HFF-Myc (cell line): Measurements from ENCODE around the gene DNAJC13.
A peak's percentile ranks its signal among the peaks of the same experiment; 100 is the strongest.
"Not testable (repeated sequence)": the region's sequence is repeated elsewhere in the genome, so short reads cannot be mapped to it uniquely, and the experiment has no call there.

Experiments used
- DNase-seq: peaks from one replicate; pipeline ENCODE4 v3.0.0-alpha.2; 2011; ENCODE audit warnings: low read depth; ENCODE audit errors: extremely low read depth
- H3K4me3 ChIP-seq: replicated peaks from 2 replicates; pipeline ENCODE4 v1.5.1; 2011; ENCODE audit warnings: low read depth, mild to moderate bottlenecking, control low read depth, low read length
- TF ChIP-seq, protein P1 (sequence below): IDR thresholded peaks from 2 replicates; pipeline ENCODE4 v1.5.1; 2012; ENCODE audit warnings: mild to moderate bottlenecking, low read depth, low read length, control low read depth; ENCODE audit errors: missing control alignments

DNAJC13 gene, protein sequence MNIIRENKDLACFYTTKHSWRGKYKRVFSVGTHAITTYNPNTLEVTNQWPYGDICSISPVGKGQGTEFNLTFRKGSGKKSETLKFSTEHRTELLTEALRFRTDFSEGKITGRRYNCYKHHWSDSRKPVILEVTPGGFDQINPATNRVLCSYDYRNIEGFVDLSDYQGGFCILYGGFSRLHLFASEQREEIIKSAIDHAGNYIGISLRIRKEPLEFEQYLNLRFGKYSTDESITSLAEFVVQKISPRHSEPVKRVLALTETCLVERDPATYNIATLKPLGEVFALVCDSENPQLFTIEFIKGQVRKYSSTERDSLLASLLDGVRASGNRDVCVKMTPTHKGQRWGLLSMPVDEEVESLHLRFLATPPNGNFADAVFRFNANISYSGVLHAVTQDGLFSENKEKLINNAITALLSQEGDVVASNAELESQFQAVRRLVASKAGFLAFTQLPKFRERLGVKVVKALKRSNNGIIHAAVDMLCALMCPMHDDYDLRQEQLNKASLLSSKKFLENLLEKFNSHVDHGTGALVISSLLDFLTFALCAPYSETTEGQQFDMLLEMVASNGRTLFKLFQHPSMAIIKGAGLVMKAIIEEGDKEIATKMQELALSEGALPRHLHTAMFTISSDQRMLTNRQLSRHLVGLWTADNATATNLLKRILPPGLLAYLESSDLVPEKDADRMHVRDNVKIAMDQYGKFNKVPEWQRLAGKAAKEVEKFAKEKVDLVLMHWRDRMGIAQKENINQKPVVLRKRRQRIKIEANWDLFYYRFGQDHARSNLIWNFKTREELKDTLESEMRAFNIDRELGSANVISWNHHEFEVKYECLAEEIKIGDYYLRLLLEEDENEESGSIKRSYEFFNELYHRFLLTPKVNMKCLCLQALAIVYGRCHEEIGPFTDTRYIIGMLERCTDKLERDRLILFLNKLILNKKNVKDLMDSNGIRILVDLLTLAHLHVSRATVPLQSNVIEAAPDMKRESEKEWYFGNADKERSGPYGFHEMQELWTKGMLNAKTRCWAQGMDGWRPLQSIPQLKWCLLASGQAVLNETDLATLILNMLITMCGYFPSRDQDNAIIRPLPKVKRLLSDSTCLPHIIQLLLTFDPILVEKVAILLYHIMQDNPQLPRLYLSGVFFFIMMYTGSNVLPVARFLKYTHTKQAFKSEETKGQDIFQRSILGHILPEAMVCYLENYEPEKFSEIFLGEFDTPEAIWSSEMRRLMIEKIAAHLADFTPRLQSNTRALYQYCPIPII (N-terminal part only)

DNA sequence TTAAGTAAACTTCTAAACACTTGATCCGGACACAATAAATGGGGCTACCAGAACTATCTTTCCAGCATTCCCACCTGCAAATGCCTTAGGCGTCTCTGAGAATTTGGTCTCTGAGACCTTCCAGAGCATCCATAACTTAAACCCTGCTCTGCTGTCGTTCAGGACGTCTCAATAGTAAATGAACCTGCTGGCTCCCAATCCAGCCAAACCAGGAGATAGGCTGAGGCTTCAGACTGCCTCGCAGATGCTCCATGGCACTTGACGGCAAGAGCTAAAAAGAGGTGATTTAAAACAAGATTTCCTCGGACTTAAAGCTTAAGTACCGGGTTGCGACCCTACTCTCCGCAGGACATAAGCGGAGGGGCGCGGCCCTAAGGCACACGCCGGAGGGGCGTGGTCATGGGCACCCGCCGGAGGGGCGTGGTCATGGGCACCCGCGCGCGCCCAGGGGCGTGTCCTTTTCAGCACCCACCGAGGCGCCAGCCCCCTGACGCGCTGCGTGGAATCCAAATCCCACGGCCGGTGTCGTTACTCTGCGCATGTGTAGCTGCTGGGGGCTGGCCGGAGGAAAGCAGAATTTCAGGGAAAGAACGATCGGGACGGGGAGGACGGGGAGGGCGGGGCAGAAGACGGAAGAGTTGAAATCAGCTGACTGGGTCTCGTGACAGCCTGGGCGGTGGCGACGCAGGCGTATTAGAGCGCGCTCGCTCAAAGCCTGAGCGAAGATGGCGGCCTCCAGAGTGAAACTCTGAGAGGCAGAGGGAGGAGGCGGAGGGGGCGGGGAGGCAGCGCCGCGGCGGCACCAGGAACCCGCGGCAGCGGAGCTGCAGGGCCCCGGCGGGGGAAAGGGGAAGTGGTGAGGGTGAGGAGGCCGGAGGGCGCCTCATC is at the start of gene DNAJC13:
DNAJC13 (plus strand) TSS at position 696 of the 888 bp plus-strand sequence. CDS start 17,049 bp downstream, outside the sequence.
- H3K4me3 ChIP-seq, result peak within 1 kb of the TSS; percentile 96
- TF ChIP-seq, protein P1, sequence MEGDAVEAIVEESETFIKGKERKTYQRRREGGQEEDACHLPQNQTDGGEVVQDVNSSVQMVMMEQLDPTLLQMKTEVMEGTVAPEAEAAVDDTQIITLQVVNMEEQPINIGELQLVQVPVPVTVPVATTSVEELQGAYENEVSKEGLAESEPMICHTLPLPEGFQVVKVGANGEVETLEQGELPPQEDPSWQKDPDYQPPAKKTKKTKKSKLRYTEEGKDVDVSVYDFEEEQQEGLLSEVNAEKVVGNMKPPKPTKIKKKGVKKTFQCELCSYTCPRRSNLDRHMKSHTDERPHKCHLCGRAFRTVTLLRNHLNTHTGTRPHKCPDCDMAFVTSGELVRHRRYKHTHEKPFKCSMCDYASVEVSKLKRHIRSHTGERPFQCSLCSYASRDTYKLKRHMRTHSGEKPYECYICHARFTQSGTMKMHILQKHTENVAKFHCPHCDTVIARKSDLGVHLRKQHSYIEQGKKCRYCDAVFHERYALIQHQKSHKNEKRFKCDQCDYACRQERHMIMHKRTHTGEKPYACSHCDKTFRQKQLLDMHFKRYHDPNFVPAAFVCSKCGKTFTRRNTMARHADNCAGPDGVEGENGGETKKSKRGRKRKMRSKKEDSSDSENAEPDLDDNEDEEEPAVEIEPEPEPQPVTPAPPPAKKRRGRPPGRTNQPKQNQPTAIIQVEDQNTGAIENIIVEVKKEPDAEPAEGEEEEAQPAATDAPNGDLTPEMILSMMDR, result no peak
- peak; percentile 72 for DNase-seq

DNA sequence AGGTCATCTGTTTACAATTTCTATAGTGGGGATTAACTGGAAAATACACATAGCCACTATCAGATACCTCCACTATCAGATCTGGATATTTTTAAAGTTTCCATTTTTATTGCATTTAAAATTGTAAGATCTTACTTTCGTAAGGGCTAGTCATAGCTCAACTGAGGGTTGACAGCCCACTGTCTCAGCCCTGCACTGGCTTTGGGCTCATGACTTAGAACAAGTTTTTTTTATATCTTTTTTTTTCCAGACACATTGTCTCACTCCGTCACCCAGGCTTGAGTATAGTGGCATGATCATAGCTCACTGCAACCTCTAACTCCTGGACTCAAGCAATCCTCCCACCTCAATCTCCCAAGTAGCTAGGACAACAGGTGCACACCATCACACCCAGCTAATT is 48.8 kb upstream of the DNAJC13 start:
- no peak overlapping the region for H3K4me3 ChIP-seq
- DNase-seq, result no peak
- TF ChIP-seq, protein P1, result no peak

DNA sequence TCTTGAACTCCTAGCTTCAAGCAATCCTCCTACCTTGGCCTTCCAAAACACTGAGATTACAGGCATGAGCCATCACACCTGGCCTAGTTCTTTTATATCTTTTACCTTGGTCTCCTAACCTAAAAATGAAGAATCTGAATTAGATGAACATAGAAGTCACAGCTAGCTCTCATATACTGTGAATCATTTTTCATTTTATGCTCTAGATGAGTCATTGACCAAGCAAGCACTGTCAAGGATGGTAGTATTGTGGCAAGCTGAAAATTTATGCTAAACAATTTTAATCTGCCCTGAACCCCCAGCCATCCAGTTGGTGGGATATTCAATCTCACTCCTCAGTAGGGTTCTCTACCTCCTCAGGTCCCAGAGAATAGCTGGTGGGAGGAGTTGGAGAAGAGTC is 48.3 kb upstream of the DNAJC13 start:
- DNase-seq, result no peak
- TF ChIP-seq, protein P1, result no peak
- H3K4me3 ChIP-seq, result no peak overlapping the region

DNA sequence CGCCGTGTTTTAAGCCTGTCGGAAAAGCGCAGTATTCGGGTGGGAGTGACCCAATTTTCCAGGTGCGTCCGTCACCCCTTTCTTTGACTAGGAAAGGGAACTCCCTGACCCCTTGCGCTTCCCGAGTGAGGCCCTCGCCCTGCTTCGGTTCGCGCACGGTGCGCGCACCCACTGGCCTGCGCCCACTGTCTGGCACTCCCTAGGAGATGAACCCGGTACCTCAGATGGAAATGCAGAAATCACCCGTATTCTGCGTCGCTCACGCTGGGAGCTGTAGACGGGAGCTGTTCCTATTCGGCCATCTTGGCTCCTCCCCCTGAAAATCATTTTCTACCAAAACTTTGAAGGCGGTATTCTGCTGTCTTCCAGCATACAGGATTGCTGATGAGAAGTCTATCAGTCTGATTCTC is 40.4 kb upstream of the DNAJC13 start:
- DNase-seq, H3K4me3 ChIP-seq: not testable (repeated sequence)

DNA sequence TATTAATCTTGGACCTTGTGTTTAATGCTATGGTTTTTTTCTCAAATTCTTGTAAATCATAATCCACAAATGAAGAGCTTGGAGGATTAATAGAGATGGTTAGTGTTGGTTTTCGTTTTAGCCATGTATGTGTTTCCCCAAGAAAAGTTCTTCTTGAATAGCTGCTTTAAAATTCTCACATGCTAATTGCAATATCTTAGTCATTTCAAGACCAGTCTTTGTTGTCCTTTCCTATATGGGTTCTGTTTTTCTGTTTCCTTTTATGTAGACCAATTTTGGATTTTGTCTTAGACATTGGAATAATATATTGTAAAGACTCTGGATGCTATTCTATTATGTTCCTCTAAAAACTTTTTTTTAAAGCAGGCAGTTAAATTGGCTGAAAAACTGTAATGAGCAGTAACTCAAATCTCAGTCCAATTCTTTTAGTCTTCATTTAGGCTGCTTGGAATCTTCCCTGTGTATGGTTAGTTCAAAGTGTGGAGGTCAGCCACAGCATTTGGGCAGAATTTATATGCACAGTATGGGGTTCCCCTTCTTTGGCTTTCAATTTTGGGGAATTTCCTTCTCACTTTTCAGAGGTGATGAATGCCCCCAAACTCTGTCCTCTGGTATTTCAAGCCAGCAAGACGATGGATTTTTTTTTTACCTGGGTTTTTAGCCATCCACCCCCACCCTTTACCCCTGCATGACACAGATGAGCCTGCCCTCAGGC is 39.1 kb upstream of the DNAJC13 start:
- TF ChIP-seq, protein P1, result no peak
- no peak for DNase-seq

DNA sequence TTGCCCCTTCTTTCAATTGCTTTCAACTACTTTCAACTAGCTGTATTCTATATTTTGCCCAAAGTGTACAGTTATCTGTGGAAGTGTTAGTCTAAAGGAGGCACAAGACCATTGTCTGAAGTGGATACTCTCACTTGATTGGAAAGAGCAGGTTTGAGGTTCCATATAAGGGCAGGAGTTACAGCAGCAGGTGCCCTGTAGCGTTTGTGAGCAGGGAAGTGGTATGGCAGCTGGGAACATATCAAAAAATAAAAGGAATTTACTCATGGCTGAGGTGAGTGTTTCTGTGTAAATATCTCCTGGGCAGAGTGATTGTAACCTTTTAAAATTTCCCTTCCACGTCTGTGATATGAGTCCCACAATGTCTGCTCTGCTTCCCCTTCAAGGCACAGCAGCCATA is 38.5 kb upstream of the DNAJC13 start:
- TF ChIP-seq, protein P1, result no peak
- no peak for DNase-seq
- H3K4me3 ChIP-seq, result no peak overlapping the region

More for the DNA sequence above, 39.1 kb upstream of the DNAJC13 start:
- no peak overlapping the region for H3K4me3 ChIP-seq
